GM12865 (cell line): Measurements from ENCODE around the gene PIP4K2A.

Experiments used
- DNase-seq: peaks from one replicate; pipeline ENCODE4 v3.0.0; 2010; ENCODE audit warnings: low read depth
- H3K4me3 ChIP-seq: 2 replicates; pipeline ENCODE4 v1.5.1; 2011; ENCODE audit warnings: mild to moderate bottlenecking, low read depth, low read length, control low read depth
- TF ChIP-seq, protein P1 (sequence below): IDR thresholded peaks from 2 replicates; pipeline ENCODE4 v1.5.1; 2011; ENCODE audit warnings: low read length, control low read depth, low read depth, inconsistent platforms; ENCODE audit not compliant: insufficient read depth; ENCODE audit errors: missing control alignments

The PIP4K2A gene

DNA sequence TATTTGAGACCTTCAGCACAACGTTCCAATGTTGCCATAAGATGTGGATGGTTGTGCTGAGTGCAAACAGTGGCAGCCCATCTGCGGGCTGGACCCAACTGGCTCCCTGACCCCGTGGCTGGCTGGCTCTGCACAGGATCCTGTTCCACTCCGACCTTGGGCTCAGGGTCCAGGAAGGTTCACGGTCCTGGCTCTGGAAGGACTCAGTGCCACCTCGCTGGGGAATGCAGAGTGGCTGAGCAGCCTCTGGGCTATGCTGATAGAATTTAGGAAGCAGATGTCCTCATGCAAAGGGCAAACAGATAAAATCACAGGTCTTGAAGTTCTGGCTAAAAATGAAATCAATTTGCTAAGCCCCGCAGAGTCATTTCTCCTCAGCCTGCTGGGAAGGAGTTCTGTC is 171.6 kb downstream of the PIP4K2A start:
- DNase-seq, result no peak
- TF ChIP-seq, protein P1, sequence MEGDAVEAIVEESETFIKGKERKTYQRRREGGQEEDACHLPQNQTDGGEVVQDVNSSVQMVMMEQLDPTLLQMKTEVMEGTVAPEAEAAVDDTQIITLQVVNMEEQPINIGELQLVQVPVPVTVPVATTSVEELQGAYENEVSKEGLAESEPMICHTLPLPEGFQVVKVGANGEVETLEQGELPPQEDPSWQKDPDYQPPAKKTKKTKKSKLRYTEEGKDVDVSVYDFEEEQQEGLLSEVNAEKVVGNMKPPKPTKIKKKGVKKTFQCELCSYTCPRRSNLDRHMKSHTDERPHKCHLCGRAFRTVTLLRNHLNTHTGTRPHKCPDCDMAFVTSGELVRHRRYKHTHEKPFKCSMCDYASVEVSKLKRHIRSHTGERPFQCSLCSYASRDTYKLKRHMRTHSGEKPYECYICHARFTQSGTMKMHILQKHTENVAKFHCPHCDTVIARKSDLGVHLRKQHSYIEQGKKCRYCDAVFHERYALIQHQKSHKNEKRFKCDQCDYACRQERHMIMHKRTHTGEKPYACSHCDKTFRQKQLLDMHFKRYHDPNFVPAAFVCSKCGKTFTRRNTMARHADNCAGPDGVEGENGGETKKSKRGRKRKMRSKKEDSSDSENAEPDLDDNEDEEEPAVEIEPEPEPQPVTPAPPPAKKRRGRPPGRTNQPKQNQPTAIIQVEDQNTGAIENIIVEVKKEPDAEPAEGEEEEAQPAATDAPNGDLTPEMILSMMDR, result no peak
- H3K4me3 ChIP-seq, result no peak overlapping the region

DNA sequence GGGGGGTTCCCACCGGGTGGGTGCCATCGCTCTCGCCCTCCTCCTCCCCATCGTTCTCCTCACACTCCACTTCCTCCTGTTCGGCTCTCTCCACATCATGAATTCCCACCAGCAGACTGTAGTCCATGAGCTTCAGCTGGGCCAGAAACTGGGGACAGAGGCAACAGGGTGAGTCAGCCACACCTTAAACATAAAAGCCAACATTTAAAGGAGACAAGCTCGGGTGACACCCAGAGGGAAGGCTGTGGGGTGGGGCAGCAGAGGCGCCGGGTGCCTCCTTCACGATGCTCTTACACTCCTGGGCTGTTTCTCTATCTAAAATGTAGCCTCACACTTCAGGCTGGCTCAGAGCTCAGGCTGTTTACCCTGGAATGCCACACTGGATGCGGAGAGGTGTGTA is 172.5 kb downstream of the PIP4K2A start:
- no peak for DNase-seq
- TF ChIP-seq, protein P1, result no peak
- H3K4me3 ChIP-seq, result no peak overlapping the region

DNA sequence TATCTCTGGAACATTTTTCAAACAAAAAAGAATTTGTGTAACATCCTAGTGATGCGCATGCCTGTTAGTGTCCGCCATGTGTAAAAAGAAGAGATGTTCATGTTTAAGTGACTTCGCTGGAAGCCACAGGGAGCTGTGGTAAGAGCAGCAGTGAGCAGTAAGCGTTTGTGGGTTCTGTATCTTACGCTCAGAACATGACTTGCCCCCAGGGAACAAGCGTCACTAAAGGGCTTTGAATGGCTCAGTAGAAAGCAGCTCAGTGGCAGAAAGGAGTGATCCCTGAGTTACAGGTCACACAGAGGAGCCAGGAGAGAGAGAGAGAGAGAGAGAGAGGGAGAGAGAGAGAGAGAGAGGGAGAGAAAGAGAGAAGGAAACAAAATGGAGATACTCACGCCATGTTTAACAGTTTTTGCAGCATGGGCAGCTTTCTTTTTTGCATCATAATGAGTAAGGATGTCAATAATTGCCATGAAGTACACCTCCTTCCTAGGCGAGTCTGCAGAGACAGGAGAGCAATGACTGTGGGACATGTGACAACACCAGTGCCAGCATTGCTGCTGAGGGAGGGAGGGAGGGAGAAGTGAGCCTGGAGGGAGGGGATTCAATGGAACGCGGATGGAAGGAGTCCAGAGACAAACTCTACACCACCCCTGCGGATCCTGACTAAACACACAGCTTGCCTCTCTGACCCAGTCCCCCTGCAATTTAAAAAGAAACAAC is 174.6 kb downstream of the PIP4K2A start:
- no peak for DNase-seq
- no peak overlapping the region for H3K4me3 ChIP-seq
- TF ChIP-seq, protein P1, result no peak

DNA sequence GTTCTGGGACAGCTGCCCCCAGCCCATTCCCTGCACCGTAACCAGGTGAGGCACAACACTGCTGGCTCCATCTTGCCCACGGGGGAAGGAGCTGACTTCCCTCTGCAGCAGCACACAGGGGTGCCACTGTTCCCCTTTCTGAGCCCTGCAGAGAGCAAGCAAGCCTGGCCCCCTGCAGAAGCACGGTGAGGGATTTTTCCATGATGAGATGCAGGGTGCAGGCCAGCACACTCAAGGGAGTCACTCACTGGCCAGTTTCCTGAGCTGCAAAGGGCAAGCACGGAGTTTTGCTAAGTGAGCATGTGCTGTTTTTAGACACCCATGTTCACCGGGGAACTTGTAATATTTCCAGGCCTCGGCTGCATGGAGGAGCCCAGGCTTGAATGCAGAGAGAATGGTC is 176.6 kb downstream of the PIP4K2A start:
- no peak for DNase-seq
- H3K4me3 ChIP-seq, result no peak overlapping the region
- TF ChIP-seq, protein P1, result no peak

DNA sequence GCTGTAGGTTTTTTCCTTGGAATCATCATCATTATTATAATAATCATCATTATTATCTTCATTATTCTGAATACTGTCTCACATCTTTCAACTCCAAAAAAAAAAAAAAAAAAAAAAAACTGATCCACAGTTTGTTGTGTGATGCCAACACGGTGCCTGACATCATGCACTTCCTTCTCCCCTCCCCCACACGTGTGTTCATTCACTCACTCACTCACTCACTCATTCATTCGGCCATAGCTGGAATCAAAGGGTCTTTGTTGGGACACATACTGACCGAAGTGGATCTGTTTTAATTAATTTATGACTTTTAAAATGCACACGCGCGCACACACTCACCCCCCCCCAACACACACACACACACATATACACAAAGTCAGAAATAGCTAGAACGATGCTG is 177.8 kb downstream of the PIP4K2A start:
- TF ChIP-seq, protein P1, result no peak
- no peak overlapping the region for H3K4me3 ChIP-seq
- DNase-seq, result no peak

DNA sequence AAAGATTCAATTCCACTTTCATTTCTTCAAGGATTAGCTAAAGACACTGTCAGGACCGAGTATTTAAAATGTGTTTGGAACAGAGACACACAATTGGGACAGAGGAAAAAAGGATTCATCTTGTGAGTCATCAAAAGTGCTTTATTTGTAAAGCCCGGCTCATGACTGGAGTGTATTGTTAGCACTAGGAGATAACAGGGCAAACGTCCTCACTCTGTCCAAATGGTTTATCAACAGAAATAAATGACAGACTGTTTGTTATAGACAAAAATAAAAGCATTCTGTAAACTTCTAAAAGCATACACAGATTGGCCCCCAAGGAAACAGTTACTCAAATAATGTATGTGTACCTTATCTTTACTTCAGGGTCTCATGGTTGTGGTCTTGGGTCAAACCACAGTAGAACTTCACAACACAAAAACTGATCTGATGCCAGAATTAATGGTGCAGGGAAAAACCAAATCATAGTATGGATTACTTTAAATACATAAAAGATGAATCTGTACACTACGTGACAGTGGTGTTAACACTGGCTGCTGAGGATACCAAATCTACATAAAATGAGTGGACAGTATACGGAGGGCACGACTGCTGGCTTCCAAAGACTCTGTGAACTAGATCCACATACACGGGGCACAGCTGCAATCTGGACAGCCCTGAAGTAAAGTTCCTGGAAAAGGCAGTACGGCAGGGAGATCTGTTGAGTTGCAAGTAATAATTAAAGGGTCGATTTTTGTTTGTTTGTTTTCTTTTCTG is 179.4 kb downstream of the PIP4K2A start:
- TF ChIP-seq, protein P1, result no peak
- DNase-seq, result no peak
- no peak overlapping the region for H3K4me3 ChIP-seq

DNA sequence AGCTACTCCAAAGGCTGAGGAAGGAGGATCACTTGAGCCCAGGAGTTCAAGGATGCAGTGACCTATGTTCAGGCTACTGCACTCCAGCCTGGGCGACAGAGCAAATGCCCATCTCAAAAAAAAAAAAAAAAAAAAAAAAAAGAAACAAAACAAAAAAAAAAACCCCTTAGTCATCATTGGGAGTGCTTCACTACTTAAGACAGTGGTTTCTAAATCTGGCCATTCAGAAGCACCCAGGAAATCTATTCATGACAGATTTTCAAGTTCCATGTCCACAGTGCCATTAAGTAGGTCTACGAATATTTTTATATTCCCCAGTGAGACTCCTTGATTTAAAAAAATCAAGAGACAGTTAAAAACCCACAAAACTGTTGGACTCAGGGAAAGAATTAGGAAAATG is 182.9 kb downstream of the PIP4K2A start:
- no peak overlapping the region for H3K4me3 ChIP-seq
- DNase-seq, result no peak
- TF ChIP-seq, protein P1, result no peak
